ENCODE measurements around the gene OR12D2. TPM values are rescaled to one million over a fixed set of nuclear protein-coding genes. Genes with fewer than 3 reads are reported as not detected.

Gene OR12D2
- polyA plus RNA-seq, 1 donor (not counting 4 experiments of a cell fraction or from before 2014, with no cell fraction given), result not detected

GRCh38 chr6:29368765-29369164 lies 26.7 kb upstream of the OR12D2 start, which contains the start of gene OR5V1:
Gene OR5V1, minus strand, starts transcription at chr6:29368865. Its CDS starts 12,670 bp downstream, at chr6:29356195.
- Histone ChIP-seq H4K20me1 (ENCODE audit: control insufficient read depth, extremely low read depth, insufficient read depth, low read length) (no peaks in the 10 kb centered on the region), H3K27me3 (ENCODE audit: control insufficient read depth, extremely low read depth, insufficient read depth, low read length) (no peaks in the 10 kb centered on the region), H3K79me2 (ENCODE audit: control insufficient read depth, insufficient read depth, low read length) (no peaks in the 10 kb centered on the region), H2AFZ (ENCODE audit: control insufficient read depth, low read length) (no peak within 1 kb of the TSS), H3K27ac (ENCODE audit: control insufficient read depth, insufficient read depth, low read length) (no peak within 1 kb of the TSS), H3K4me3 (ENCODE audit: control insufficient read depth in 2 of 3, extremely low read depth in 1 of 3, insufficient read depth in 2 of 3, low read depth in 1 of 3, low read length in 3 of 3) (no peak within 1 kb of the TSS), H3K9ac (ENCODE audit: control insufficient read depth, extremely low read depth, insufficient read depth, low read length) (no peak within 1 kb of the TSS), H3K4me2 (ENCODE audit: control insufficient read depth, extremely low read depth, insufficient read depth, low read depth, low read length) (no peak within 1 kb of the TSS), H3K4me1 (ENCODE audit: control insufficient read depth, extremely low read depth, insufficient read depth, low read length) (no peaks in the 10 kb centered on the region), H3K36me3 (ENCODE audit: control insufficient read depth in 2 of 2, extremely low read depth in 1 of 2, insufficient read depth in 2 of 2, low read length in 2 of 2) (no peaks in the 10 kb centered on the region), H3K9me3 (ENCODE audit: control insufficient read depth, low read depth, low read length) (no peaks in the 10 kb centered on the region), H3K9me1 (ENCODE audit: control insufficient read depth, extremely low read depth, insufficient read depth, low read length) (no peaks in the 10 kb centered on the region)
- FAIRE-seq (no peak), DNase-seq (ENCODE audit: low read depth, low spot score) (no peak)
- dilution Hi-C loops (cut with MboI; ENCODE audit: extremely low pct_ligation_motif_present, low sequenced_read_pairs), result no loop called here
- TF ChIP-seq CTCF (optimal IDR thresholded peaks at IDR 0.05 in 1 of 3, IDR thresholded peaks at IDR 0.05 in 1 of 3, conservative IDR thresholded peaks at IDR 0.05 in 1 of 3; ENCODE audit: extremely low read depth in 1 of 3, insufficient read depth in 2 of 3, low read length in 3 of 3) (no peak), EZH2 (IDR thresholded peaks at IDR 0.05; ENCODE audit: low read length) (no peak)

- Histone ChIP-seq H3K9me1 (ENCODE audit: control insufficient read depth, extremely low read depth, insufficient read depth, low read length) (no peaks in the 10 kb centered on the region), H3K27ac (ENCODE audit: control insufficient read depth, insufficient read depth, low read length) (no peak within 1 kb of the TSS), H3K4me1 (ENCODE audit: control insufficient read depth, extremely low read depth, insufficient read depth, low read length) (no peaks in the 10 kb centered on the region), H3K27me3 (ENCODE audit: control insufficient read depth, extremely low read depth, insufficient read depth, low read length) (no peaks in the 10 kb centered on the region), H3K4me2 (ENCODE audit: control insufficient read depth, extremely low read depth, insufficient read depth, low read depth, low read length) (no peak within 1 kb of the TSS), H3K36me3 (ENCODE audit: control insufficient read depth in 2 of 2, extremely low read depth in 1 of 2, insufficient read depth in 2 of 2, low read length in 2 of 2) (no peaks in the 10 kb centered on the region), H2AFZ (ENCODE audit: control insufficient read depth, low read length) (no peak within 1 kb of the TSS), H3K9me3 (ENCODE audit: control insufficient read depth, low read depth, low read length) (no peaks in the 10 kb centered on the region), H4K20me1 (ENCODE audit: control insufficient read depth, extremely low read depth, insufficient read depth, low read length) (no peaks in the 10 kb centered on the region), H3K9ac (ENCODE audit: control insufficient read depth, extremely low read depth, insufficient read depth, low read length) (no peak within 1 kb of the TSS), H3K4me3 (ENCODE audit: control insufficient read depth in 2 of 3, extremely low read depth in 1 of 3, insufficient read depth in 2 of 3, low read depth in 1 of 3, low read length in 3 of 3) (no peak within 1 kb of the TSS), H3K79me2 (ENCODE audit: control insufficient read depth, insufficient read depth, low read length) (no peaks in the 10 kb centered on the region)
- no peak for DNase-seq (ENCODE audit: low read depth, low spot score)
- dilution Hi-C loops (cut with MboI; ENCODE audit: extremely low pct_ligation_motif_present, low sequenced_read_pairs), result no loop called here
- no peak for FAIRE-seq
- TF ChIP-seq EZH2 (IDR thresholded peaks at IDR 0.05; ENCODE audit: low read length) (no peak), CTCF (optimal IDR thresholded peaks at IDR 0.05 in 1 of 3, IDR thresholded peaks at IDR 0.05 in 1 of 3, conservative IDR thresholded peaks at IDR 0.05 in 1 of 3; ENCODE audit: extremely low read depth in 1 of 3, insufficient read depth in 2 of 3, low read length in 3 of 3) (no peak)
Measured at GRCh38 chr6:29375191-29375590, 20.2 kb upstream of the OR12D2 start, which contains the start of gene OR12D3. Gene OR12D3, minus strand, starts transcription at chr6:29375291. Its CDS starts 4 bp downstream, at chr6:29375287.
